MCF 10A (cell line): Measurements from ENCODE around the gene ARHGEF16. TPM values are rescaled to one million over a fixed set of nuclear protein-coding genes. Genes with fewer than 3 reads are reported as not detected.

Experiments
- BruUV-seq: library from RNA; stranded (reverse); fragments of 400-500 nt; replicated peaks from 2 replicates; lab custom pipeline; 2021; lab: Mats Ljungman, UMichigan
- CTCF ChIA-PET: fragments of 300-600 bp; sonication (Branson Sonifier 250); formaldehyde crosslinking; extraction: SDS; loops from one replicate; lab custom pipeline; 2021; ENCODE audit warnings: antibody characterized with exemption, inconsistent platforms; lab: Yijun Ruan, JAX
- POLR2A ChIA-PET: fragments of 300-600, 350-650 bp; sonication (Branson Sonifier 250); formaldehyde crosslinking; extraction: SDS; loops from one replicate; lab custom pipeline; 2020; ENCODE audit warnings: antibody characterized with exemption, inconsistent platforms; lab: Yijun Ruan, JAX
- DNase-seq: peaks from one replicate; pipeline ENCODE4 v3.0.0-alpha.2; 2018; ENCODE audit not compliant: unreplicated experiment
- H3K27ac Mint-ChIP-seq: one replicate; pipeline ENCODE4 v1.8.0; 2022; ENCODE audit warnings: mild to moderate bottlenecking, low read depth, mixed read lengths; ENCODE audit not compliant: unreplicated experiment
- H3K27me3 Mint-ChIP-seq: one replicate; pipeline ENCODE4 v1.8.0; 2022; ENCODE audit warnings: mixed read lengths; ENCODE audit not compliant: insufficient read depth, unreplicated experiment
- H3K36me3 Mint-ChIP-seq: one replicate; pipeline ENCODE4 v1.8.0; 2022; ENCODE audit warnings: mild to moderate bottlenecking, moderate library complexity, mixed read lengths; ENCODE audit not compliant: insufficient read depth, unreplicated experiment
- H3K4me1 Mint-ChIP-seq: one replicate; pipeline ENCODE4 v1.8.0; 2022; ENCODE audit warnings: mixed read lengths; ENCODE audit not compliant: insufficient read depth, unreplicated experiment
- H3K4me3 Mint-ChIP-seq: one replicate; pipeline ENCODE4 v1.8.0; 2022; ENCODE audit warnings: mild to moderate bottlenecking, moderate library complexity, mixed read lengths; ENCODE audit not compliant: unreplicated experiment
- H3K9me3 Mint-ChIP-seq: one replicate; pipeline ENCODE4 v1.8.0; 2022; ENCODE audit warnings: mixed read lengths; ENCODE audit not compliant: unreplicated experiment
- intact Hi-C: fragments of 100-400 bp; cut with micrococcal nuclease; formaldehyde crosslinking; loops from 2 replicates; pipeline ENCODE4 v1.14.1; 2022
- total RNA-seq: library from RNA; stranded (reverse); gene quantifications from 2 replicates; pipeline ENCODE4 v1.2.3, GENCODE V29; 2022
- TF ChIP-seq, protein P1 (sequence below): fragments of 200-600 bp; IDR thresholded peaks from one replicate; pipeline ENCODE4 v1.8.0; 2022; ENCODE audit warnings: antibody characterized with exemption, mild to moderate bottlenecking; ENCODE audit not compliant: unreplicated experiment

Gene ARHGEF16
- total RNA-seq, 1 experiment from 2014 or later = 8.6 TPM

DNA sequence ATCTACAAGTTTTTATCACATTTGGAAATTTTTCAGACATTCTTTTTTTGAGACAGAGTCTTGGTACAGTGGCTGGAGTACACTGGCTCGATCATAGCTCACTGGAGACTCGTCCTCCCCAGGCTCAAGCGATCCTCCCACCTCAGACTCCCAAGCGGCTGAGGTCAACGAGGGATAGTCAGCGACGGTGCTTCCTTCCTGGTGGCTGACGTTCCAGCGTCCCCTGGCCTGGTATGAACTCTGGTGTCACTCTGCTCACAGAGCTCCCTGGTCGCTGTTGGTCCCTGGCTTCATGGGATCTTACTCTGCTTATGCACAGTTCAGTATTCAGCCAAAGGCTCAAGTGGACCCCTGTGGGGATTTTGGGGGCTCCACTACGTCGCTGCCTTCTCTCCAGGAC, 3.5 kb upstream of the ARHGEF16 start:
- Mint-ChIP-seq H3K9me3 (peaks cover 11% of the 10 kb centered on the region), H3K36me3 (no peaks in the 10 kb centered on the region), H3K4me1 (no peaks in the 10 kb centered on the region), H3K27ac (no peak overlapping the region), H3K27me3 (peaks cover 19% of the 10 kb centered on the region), H3K4me3 (no peak overlapping the region)
- DNase-seq = no peak
- ChIA-PET CTCF (interaction anchor here (0.6 to 4.8 kb wide), 5 partner anchors 34 to 1684 kb away, joined by 3 to 198 read pairs (median 5); no protein-coding TSS in a partner anchor), POLR2A (no interaction called here)
- BruUV-seq = no TSS peak
- intact Hi-C loops = no loop called here
- TF ChIP-seq, protein P1, sequence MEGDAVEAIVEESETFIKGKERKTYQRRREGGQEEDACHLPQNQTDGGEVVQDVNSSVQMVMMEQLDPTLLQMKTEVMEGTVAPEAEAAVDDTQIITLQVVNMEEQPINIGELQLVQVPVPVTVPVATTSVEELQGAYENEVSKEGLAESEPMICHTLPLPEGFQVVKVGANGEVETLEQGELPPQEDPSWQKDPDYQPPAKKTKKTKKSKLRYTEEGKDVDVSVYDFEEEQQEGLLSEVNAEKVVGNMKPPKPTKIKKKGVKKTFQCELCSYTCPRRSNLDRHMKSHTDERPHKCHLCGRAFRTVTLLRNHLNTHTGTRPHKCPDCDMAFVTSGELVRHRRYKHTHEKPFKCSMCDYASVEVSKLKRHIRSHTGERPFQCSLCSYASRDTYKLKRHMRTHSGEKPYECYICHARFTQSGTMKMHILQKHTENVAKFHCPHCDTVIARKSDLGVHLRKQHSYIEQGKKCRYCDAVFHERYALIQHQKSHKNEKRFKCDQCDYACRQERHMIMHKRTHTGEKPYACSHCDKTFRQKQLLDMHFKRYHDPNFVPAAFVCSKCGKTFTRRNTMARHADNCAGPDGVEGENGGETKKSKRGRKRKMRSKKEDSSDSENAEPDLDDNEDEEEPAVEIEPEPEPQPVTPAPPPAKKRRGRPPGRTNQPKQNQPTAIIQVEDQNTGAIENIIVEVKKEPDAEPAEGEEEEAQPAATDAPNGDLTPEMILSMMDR = no peak

DNA sequence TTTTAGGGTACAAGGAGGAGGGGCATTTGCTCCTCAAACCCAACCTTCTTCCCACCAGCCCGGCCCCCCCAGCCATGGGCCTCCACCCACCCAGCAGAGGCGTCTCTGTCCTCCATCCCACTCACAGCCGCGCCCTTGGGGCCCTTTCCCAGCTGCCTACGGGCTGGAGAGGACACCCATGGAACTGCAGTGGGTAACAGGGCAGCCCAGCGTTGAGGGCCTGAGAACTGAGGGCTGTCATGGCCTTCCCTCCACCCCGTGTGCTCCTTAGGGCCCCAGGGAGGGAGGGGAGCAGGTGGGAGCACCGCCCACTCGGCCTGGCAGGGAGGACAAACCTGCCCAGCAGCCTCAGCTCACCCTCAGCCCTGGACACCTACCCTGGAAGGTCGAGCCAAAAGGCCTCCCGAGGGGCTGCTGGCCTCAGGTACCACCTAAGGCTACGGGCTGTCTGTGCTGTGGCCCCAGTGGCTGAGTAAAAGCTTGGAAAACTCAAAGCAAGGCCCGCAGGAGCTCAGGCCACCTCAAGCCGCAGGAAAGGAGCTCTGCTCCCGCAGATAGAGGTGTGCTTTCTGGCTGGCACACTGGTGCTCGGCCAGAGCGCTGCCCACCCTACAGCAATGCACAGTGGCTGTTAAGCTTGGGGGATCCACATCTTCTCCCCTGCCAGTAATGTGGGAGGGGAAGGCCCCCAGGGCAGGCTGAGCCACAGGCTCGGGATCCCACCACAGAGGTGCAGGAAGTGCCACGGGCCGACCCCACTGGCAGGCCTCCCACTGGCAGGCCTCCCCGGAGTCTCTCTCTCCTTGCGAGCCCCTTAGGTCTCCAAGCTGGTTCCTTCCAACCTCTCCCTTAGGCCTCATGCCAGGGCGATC, 2.2 kb upstream of the ARHGEF16 start:
- Mint-ChIP-seq H3K9me3 (peaks cover 11% of the 10 kb centered on the region), H3K27me3 (peaks cover 19% of the 10 kb centered on the region), H3K4me1 (no peaks in the 10 kb centered on the region), H3K4me3 (no peak overlapping the region), H3K36me3 (no peaks in the 10 kb centered on the region), H3K27ac (no peak overlapping the region)
- no peak for DNase-seq
- intact Hi-C loops = loop anchor here (2.0 kb wide), 1 partner anchor 273 kb away; no protein-coding TSS in a partner anchor
- CTCF ChIA-PET = interaction anchor here (0.5 to 4.8 kb wide), 28 partner anchors 9 to 1569 kb away, joined by 3 to 198 read pairs (median 6); no protein-coding TSS in a partner anchor
- BruUV-seq = no TSS peak
- POLR2A ChIA-PET = interaction anchor here (0.6 to 2.4 kb wide), 11 partner anchors 11 to 344 kb away, joined by 3 to 20 read pairs (median 5); partner anchors contain the start of genes LRRC47 and TPRG1L
- TF ChIP-seq, protein P1 = no peak

DNA sequence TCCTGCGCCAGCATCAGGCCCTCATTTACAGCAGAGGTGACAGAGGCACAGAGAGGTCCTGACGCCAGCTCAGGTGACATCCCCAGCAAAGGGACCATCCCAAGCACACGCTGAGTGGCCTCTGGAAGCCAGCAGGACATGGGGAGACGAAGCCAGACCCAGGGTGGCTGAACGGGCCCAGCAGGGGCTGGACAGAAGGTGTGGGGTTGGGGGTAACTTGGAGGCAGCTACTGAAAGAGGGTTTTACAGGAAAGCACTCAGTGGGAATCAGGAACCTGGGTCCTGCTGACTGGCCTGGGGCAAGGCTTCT, 1.6 kb upstream of the ARHGEF16 start:
- TF ChIP-seq, protein P1 = no peak
- H3K9me3 Mint-ChIP-seq = peaks cover 6% of the 10 kb centered on the region
- H3K27me3 Mint-ChIP-seq = peaks cover 19% of the 10 kb centered on the region
- intact Hi-C loops = loop anchor here (1.0 to 2.0 kb wide), 4 partner anchors 19 to 272 kb away; no protein-coding TSS in a partner anchor
- POLR2A ChIA-PET = interaction anchor here (0.6 to 2.4 kb wide), 12 partner anchors 10 to 344 kb away, joined by 3 to 20 read pairs (median 6); partner anchors contain the start of genes LRRC47 and TPRG1L
- no peak overlapping the region for H3K4me3 Mint-ChIP-seq
- no TSS peak for BruUV-seq
- CTCF ChIA-PET = interaction anchor here (0.5 to 4.8 kb wide), 30 partner anchors 9 to 1570 kb away, joined by 3 to 198 read pairs (median 5); no protein-coding TSS in a partner anchor
- no peaks in the 10 kb centered on the region for H3K4me1 Mint-ChIP-seq
- DNase-seq = no peak
- H3K27ac Mint-ChIP-seq = no peak overlapping the region
- no peaks in the 10 kb centered on the region for H3K36me3 Mint-ChIP-seq
